ENCODE measurements around the gene PTPRS.

The PTPRS gene

DNA sequence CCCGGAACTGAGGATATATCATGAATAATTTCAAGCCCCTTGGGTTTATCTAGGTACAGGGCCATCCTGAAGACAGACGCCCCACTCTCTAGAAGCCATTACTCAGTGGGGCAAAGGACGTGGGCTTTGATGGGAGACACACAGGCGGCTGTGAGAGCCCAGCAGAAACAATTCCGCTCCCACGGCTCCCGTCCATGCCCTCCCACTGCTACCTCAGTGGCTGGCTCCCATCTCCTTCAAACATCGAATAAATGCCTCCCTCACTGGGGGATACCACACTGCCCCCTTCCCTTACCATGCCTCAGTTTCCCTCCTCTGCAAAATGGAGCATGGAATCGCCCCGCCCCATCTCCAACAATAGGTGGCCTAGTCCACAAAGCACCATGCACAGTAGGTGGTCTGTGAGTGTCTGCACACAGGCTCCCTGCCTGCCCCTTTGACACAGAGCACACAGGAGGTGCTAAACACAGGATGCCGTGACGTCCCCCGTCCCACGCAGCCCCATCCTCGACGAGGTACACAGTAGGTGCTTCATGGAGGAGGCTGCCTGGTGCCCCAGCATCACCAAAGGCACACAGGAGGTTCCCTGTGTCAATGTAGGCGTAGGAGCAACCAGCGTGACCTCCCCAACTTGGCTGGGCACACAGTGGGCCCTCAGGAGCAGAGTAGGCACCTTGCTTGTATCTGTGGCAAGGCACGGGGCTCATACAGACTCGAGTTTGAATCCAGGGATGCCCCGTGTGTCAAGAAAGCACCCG is 46.0 kb downstream of the PTPRS start:
- no peak for DNase-seq (ENCODE audit: low spot score in 2 of 2)
- ATAC-seq (replicated peaks; ENCODE audit: extremely low read depth, poor library complexity, severe bottlenecking): no peak
- Mint-ChIP-seq H3K4me1 (peaks cover 7% of the 10 kb centered on the region), H3K36me3 (ENCODE audit: insufficient read depth) (no peaks in the 10 kb centered on the region), H3K27ac (ENCODE audit: low read depth) (no peak overlapping the region), H3K9me3 (peaks cover 5% of the 10 kb centered on the region), H3K4me3 (peak overlapping the region; percentile 44), H3K27me3 (peaks cover 44% of the 10 kb centered on the region)

DNA sequence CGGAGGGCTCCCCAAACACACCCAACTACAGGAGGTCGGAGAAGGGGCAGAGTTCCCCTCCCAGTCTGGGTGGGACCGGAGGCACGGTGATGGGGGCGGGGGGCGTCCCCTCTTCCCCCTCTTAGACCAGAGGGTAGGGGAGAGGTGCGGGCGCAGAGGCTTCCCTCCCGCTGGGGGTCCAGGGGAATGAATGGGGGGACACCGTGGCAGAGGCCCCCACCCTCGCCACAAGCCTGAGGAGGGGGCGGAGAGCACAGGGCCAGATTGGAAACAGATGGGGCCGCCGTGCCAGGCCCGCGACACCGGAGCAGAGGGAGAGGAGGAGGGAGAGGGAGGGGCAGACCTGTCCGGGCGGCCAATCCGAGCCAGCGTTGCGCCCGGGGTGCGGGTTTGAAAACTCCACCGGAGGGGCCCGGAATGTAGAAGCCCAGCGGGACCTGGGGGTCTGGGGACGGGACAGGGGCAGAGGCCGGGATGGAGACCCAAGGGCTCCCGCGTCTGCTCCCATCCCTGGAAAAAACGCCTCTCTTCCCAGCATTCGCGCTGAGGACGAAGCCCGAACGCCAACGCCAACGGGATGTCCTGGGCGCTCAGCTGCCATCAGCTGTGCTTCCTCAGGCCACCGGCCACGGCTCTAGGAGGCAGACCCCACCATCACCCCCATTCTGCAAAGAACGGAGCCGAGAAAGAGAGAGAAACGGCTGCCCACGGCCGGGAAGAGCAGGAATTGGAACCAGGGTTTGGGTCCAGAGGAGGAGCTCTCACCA is 46.8 kb downstream of the PTPRS start:
- H3K27ac Mint-ChIP-seq (ENCODE audit: low read depth): no peak overlapping the region
- H3K9me3 Mint-ChIP-seq: no peaks in the 10 kb centered on the region
- DNase-seq (ENCODE audit: low spot score in 2 of 2) (no peak), ATAC-seq (replicated peaks; ENCODE audit: extremely low read depth, poor library complexity, severe bottlenecking) (no peak)
- peaks cover 7% of the 10 kb centered on the region for H3K4me1 Mint-ChIP-seq
- peak overlapping the region; percentile 43 for H3K4me3 Mint-ChIP-seq
- H3K27me3 Mint-ChIP-seq: peaks cover 44% of the 10 kb centered on the region
- no peaks in the 10 kb centered on the region for H3K36me3 Mint-ChIP-seq (ENCODE audit: insufficient read depth)

DNA sequence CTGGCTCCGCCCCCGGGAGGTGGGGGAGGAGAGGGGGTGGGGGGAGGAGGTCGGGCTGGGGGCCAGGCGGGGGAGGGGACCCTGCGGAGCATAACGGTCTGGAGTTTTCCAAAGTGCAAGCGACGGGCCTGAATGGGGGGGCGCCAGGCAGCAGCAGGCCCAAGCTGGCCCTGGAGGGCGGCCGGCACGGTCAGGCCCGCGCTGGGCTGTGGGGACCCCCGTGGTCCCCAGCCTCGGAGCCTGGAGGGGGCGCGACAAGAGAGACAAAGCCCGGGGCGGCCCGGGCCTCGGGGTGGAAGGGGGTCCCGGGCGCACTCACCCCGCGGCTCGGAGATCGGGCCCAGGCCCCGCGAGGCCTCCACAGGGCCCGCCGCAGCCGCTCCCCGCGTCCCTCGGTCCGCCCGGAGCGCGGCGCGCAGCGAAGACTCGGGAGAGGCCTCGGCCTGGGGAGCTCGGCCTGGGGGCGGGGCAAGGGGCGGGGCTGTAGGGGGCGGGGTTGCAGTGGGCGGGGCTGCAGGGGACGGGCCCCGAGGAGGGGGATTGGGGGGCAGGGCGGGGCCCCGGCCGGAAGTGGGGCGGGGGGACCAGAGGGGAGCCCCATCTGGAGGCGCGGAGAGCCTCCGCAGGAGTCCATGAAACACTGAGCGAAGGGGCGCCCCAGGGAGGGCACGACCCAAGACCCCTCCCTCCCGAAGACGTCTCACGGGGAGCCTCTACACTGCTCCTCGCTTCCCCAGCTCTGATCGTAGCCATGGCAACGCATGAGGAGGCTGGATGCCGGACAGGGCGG is 47.6 kb downstream of the PTPRS start:
- H3K4me1 Mint-ChIP-seq: peaks cover 7% of the 10 kb centered on the region
- no peak overlapping the region for H3K27ac Mint-ChIP-seq (ENCODE audit: low read depth)
- H3K36me3 Mint-ChIP-seq (ENCODE audit: insufficient read depth): no peaks in the 10 kb centered on the region
- DNase-seq (ENCODE audit: low spot score in 2 of 2): no peak
- peaks cover 44% of the 10 kb centered on the region for H3K27me3 Mint-ChIP-seq
- no peaks in the 10 kb centered on the region for H3K9me3 Mint-ChIP-seq
- H3K4me3 Mint-ChIP-seq: peak overlapping the region; percentile 43
- ATAC-seq (replicated peaks; ENCODE audit: extremely low read depth, poor library complexity, severe bottlenecking): peak; percentile 40

DNA sequence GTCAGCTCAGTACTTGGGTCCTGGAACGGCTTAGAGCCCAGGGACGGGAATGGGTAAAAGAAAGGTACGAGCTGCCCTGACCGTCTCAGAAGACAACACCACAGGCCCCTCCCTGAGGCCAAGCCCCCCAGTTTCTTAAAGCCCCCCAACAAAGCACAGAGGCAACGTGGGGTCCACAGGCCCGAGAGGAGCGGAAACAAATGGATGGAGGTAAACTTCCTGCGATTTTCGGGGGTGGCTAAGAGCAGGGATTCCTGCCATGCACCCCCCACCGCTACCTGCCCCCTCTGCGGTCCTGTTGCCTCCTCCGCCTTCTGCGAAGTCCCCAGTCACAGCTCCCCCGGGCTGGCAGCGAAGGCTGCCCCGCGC is 48.2 kb downstream of the PTPRS start:
- H3K27ac Mint-ChIP-seq (ENCODE audit: low read depth): no peak overlapping the region
- no peaks in the 10 kb centered on the region for H3K9me3 Mint-ChIP-seq
- no peak for DNase-seq (ENCODE audit: low spot score in 2 of 2)
- H3K4me3 Mint-ChIP-seq: peak overlapping the region; percentile 63
- H3K36me3 Mint-ChIP-seq (ENCODE audit: insufficient read depth): no peaks in the 10 kb centered on the region
- peaks cover 48% of the 10 kb centered on the region for H3K27me3 Mint-ChIP-seq
- no peak for ATAC-seq (replicated peaks; ENCODE audit: extremely low read depth, poor library complexity, severe bottlenecking)
- H3K4me1 Mint-ChIP-seq: peaks cover 7% of the 10 kb centered on the region

DNA sequence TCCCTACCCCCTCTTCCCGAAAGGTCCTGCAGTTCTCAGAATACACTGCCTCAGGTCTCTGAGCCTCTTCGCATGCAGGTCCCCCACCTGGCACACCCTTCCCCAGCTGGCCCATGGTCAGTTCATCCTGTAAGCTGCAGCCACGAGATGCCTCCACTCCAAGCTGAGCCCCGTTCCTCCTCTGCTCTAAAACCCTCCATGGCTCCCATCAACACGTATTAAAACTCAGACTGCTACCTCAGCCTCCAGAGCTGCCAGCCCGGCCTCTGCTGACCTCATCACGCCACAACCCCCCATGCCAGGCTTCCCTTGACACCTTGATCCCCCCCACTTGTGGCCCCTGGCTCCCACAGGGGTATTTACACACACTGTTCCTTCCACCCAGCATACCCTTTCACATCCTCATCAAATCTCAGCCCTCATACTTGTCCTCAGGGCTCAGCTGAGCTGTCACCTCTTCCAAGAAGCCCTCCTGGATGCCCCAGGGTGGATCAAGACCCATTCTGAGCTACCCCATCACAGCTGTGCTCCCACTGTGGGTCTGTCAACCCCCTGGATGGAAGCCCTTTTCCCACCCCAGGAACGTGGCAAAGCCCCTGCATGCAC is 48.9 kb downstream of the PTPRS start:
- no peak for DNase-seq (ENCODE audit: low spot score in 2 of 2)
- no peak overlapping the region for H3K27ac Mint-ChIP-seq (ENCODE audit: low read depth)

More for the DNA sequence above, 48.9 kb downstream of the PTPRS start:
- peak overlapping the region; percentile 63 for H3K4me3 Mint-ChIP-seq
- H3K9me3 Mint-ChIP-seq: no peaks in the 10 kb centered on the region
- peaks cover 56% of the 10 kb centered on the region for H3K27me3 Mint-ChIP-seq
- no peaks in the 10 kb centered on the region for H3K36me3 Mint-ChIP-seq (ENCODE audit: insufficient read depth)
- H3K4me1 Mint-ChIP-seq: peaks cover 7% of the 10 kb centered on the region
- ATAC-seq (replicated peaks; ENCODE audit: extremely low read depth, poor library complexity, severe bottlenecking): no peak
